KBM-7 (cell line): Measurements from ENCODE around the gene BMP2K.
A peak's percentile ranks its signal among the peaks of the same experiment; 100 is the strongest.

Experiments
- DNase-seq: peaks from one replicate; pipeline ENCODE4 v3.0.0-alpha.2; 2015
- in situ Hi-C: fragments of 300-500 bp; cut with MboI; formaldehyde crosslinking; loops from 2 replicates; pipeline ENCODE4 v1.14.3; 2020; ENCODE audit warnings: low sequenced_read_pairs, low pct_unique_long_range_greater_than_20kb, mixed read lengths

BMP2K gene

DNA sequence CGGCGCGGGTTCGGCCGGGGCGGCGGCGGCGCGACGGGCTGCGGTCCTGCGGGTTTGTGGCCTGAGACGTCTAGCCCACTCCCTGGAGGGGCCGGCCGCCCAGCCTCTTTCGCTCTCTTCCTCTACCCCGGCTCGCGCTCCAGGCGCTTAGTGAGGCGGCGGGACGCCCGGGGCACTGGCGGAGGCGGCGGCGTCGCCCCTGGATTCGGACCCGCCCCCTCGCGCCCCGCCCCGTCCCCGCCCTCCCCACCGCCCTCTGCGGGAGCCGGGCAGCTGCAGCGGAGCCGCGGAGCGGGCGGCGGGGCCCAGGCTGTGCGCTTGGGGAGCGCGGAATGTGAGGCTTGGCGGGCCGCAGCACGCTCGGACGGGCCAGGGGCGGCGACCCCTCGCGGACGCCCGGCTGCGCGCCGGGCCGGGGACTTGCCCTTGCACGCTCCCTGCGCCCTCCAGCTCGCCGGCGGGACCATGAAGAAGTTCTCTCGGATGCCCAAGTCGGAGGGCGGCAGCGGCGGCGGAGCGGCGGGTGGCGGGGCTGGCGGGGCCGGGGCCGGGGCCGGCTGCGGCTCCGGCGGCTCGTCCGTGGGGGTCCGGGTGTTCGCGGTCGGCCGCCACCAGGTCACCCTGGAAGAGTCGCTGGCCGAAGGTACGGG is at the start of gene BMP2K:
TSS of gene BMP2K (plus strand) at position 272 of the 650 bp plus-strand sequence. CDS start at position 466, 194 bp downstream.
- in situ Hi-C loops, result no loop called here
- DNase-seq, result no peak

DNA sequence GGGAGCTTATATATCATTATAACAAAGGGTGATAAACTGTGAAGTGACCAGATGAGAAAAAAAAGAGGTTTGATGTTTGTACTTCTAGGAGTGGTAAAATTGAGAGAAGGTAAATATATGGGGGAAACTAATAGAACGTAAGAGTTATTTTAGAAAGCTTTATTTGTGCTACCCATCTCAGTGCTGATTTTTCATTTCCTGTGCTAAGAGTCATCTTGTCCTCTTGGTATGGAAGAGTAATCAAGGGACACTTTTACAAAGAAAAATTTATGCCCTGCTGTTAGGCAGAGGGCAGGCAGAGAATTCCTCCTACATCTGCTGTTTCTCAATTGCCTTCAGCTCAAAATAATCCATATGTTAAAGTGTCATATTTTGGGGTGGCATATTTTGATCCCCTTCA is 49.6 kb upstream of the BMP2K start:
- in situ Hi-C loops, result no loop called here
- no peak for DNase-seq

- DNase-seq, result peak; percentile 53
- in situ Hi-C loops, result no loop called here
These were observed 43.6 kb upstream of the BMP2K start for GRCh38 chr4:78732332-78733104.

DNA sequence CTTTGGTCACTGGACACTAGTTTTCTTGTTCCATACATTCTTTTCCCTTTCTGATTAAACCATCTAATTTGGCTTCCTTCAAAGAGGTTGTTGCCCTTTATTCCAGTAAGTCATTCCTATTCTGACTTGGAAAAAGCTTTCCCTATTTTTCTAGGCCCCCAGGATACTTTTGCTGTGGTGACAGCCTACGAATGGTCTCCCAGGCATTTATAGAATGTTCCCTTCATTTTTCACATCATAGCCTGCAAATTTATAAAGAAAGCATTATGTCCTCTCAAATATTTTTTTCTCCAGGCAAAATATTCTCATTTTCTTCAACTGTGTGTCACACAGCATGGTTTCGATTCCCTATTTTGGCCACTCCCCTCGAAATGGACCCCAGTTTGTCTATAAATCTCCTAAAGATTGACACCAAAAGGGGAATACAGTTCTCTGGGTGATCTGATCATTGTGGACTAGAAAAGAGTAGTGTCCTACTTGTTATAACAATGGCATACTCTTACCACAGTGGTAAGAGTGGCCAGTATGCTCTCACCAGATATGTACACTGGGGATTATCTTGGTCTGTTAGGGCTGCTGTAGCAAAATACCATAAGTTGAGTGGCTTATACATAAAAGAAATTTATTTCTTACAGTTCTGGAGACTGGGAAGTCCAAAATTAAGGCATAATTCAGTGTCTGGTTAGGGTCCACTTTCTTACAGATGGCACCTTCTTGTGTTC is 41.5 kb upstream of the BMP2K start:
- DNase-seq, result no peak
- in situ Hi-C loops, result no loop called here

DNA sequence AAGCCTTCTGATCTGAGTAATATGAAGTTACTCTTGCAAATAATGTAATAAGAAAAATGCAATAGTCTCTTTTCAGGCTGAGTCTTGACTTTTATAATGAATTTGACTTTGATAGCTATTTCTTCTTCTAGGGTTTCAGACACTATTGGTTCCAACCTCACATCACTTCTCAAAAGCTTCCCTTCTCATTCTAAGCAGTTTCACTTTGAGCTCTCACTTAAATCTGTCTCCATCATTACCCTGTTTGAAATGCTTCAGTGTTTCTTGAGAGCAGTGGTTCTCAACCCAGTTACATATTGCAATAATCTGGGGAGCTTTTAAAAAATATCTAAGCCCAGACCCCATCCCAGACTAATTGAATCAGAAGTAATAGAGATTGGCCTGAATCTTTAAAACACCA is 40.5 kb upstream of the BMP2K start:
- no peak for DNase-seq

DNA sequence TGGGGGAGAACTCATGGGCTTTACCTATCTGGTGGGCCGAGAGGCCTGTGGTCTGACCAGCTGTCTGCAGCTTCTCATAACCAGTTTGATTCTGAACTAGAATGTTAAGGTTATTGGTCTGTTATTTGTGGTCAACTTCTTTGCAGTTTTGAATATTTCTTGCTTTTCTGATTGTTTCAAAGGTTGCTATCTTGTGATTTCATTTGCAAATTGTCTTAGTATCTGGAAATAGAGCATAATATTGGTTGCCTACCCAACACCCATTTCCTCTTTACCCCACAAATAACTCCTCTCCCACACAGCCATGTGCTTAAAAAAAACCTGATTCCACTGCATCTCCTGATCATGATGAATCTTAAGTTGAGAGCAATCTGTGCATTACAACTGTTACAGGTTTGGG is 39.1 kb upstream of the BMP2K start:
- DNase-seq, result peak; percentile 71
- in situ Hi-C loops, result no loop called here

More for the DNA sequence above, 40.5 kb upstream of the BMP2K start:
- in situ Hi-C loops, result no loop called here

DNA sequence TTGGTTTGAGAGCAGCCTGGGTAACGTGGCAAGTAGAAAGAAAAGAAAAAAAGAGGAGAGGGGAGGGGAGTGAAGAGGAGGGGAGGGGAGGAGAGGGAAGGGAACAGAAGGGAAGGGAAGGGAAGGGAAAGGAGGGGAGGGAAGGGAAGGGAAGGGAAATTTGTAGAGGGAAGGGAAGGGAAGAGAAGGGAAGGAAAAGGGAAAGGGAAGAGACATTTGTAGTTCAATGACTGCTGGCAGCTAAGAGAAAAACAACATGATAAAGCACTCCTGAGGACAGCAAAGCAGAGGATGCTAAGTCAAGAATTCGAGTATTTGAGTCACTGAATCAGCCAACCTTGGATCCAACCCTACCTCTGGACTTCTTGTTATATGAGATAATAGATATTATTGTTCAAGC is 38.2 kb upstream of the BMP2K start:
- no peak for DNase-seq
- in situ Hi-C loops, result no loop called here

DNA sequence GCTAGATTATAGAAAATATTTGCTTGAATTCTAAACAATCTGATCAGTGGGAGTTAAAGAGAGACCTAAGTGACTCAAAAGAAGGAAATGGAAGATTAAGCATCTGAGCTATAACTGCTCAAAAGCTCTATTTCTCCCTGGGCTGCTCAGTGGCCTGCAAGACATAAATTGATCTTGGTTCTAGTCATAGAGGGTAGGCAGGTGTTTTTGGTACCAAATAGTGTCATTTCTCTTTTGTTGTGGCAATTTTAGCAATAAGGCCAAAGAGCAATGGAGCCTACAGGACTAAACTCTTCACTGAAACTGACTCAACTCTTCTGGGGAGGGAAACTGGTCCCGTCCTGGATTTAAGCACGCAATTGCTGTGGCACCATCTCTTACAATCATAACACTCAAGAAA is 33.9 kb upstream of the BMP2K start:
- in situ Hi-C loops, result no loop called here

DNA sequence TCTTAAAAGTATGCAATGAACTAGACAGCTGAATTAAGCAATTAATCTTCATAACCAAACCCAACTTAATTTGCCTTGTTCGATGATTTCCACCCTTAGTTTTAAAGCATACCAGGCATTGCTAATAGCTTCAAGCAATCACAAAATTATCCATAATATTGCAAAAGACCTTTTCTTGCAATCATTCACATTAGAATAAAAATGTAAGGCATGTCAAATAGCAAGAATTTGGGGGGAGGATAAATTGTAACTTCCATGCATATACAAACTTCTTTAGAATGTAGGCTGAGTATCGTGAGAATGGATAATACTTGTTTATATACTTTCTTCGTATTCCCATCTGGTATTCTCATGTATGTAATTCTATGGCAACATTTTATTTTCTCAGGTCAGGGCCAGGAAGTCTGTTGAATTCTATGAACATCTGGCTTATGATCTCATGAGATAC is 28.7 kb upstream of the BMP2K start:
- DNase-seq, result no peak

More for the DNA sequence above, 33.9 kb upstream of the BMP2K start:
- DNase-seq, result no peak

DNA sequence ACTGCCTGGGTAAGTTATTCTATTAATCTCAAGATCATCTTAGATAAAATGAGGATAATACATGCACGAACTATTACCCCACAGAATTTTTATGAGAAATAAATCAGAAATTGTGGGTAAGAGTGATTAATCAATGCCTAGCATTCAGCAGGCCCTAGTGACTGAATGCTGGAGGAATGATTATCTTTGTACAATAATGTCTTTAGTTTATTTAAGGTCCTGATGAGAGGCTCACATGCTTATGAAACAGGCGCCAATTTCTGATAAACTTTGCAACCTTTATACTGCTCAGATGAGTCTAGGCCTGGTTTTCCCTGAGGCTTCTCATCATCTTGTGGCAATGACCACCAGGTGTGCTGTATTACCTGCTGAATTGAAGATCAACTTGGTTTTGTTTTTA is 27.8 kb upstream of the BMP2K start:
- no peak for DNase-seq
- in situ Hi-C loops, result no loop called here

More for the DNA sequence above, 28.7 kb upstream of the BMP2K start:
- in situ Hi-C loops, result no loop called here

GRCh38 chr4:78749258-78749971 is 26.7 kb upstream of the BMP2K start:
- in situ Hi-C loops, result no loop called here
- peak; percentile 6 for DNase-seq

GRCh38 chr4:78749972-78750727 is 26.0 kb upstream of the BMP2K start:
- DNase-seq, result peak; percentile 89
- in situ Hi-C loops, result no loop called here

- DNase-seq, result no peak
- in situ Hi-C loops, result no loop called here
These were observed 23.1 kb upstream of the BMP2K start for GRCh38 chr4:78753091-78753490.

DNA sequence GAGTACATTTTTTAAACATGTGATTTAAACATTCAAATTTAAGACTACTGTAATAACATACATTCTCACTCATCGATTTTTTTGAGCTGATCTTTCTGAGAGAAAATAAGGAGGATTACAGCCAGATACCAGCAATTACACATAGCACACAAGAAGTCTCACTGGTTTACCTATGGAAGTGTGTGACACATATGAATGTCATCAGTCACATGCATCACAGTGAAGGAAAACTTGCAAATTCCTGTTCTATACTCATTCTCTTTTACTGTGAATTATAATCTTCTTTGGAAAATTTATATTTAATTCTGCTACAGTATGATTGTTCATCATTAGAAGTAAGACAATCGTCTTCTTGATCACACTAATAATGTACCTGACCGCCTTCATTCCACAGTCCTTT is 21.3 kb upstream of the BMP2K start:
- in situ Hi-C loops, result no loop called here
- DNase-seq, result no peak

DNA sequence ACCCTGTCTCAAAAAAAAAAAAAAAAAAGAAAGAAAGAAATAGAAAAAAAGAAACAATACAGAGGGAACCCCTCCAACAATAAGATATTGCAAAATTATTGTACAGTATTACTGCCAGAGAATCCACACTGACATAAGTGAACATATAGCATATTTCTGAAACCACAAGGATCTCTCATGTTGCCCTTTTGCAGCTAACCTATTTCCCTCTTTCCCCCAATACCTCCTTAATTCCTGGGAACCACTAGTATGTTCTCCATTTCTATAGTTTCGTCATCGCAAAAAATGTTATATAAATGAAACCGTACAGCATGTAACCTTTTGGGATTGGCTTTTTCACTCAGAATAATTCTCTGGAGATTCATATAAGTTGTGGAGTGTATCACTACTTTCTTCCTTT is 20.0 kb upstream of the BMP2K start:
- in situ Hi-C loops, result no loop called here
- no peak for DNase-seq

GRCh38 chr4:78756776-78757175 is 19.4 kb upstream of the BMP2K start:
- in situ Hi-C loops, result no loop called here
- DNase-seq, result no peak

- DNase-seq, result no peak
- in situ Hi-C loops, result no loop called here
These were observed 18.6 kb upstream of the BMP2K start for GRCh38 chr4:78757574-78757973.

GRCh38 chr4:78758085-78758484 is 18.1 kb upstream of the BMP2K start:
- no peak for DNase-seq
- in situ Hi-C loops, result no loop called here

DNA sequence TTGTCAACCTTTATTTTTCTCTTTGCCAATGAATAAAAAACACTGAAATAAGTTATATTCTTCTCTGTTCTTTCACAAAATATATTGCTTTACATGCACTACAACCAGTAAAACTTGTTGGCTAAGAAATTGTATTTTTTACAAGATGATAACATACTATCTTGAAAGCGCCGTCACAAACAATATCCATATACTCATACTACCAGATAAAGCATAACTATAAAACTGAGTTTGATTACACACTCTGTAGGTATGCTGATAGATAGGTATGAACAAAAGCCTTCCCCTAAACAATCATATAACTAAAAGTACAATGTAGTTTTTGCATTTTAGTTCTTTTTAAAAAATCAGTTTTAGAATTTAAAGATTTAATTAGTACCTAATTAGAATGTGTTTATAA is 13.6 kb upstream of the BMP2K start:
- in situ Hi-C loops, result no loop called here
- no peak for DNase-seq
